Measurements from ENCODE around the gene GPS1. TPM values are rescaled to one million over a fixed set of nuclear protein-coding genes. Genes with fewer than 3 reads are reported as not detected.

The GPS1 gene
- total and polyA plus RNA-seq, 2 experiments from 2014 or later: 101 to 160 TPM

- Histone ChIP-seq H3K4me1 (ENCODE audit: insufficient read depth) (peaks cover 10% of the 10 kb centered on the region), H2AFZ (no peak overlapping the region), H3K36me3 (replicated peaks; ENCODE audit: insufficient read depth, low read depth) (no peaks in the 10 kb centered on the region), H3K9me2 (replicated peaks; ENCODE audit: insufficient read depth) (no peaks in the 10 kb centered on the region), H3K27me3 (no peaks in the 10 kb centered on the region), H3K4me3 (no peak overlapping the region), H3K79me2 (no peaks in the 10 kb centered on the region), H3K27ac (no peak overlapping the region), H4K20me1 (ENCODE audit: insufficient read depth, poor library complexity, severe bottlenecking) (no peaks in the 10 kb centered on the region), H3K9me3 (ENCODE audit: low read depth) (no peaks in the 10 kb centered on the region), H3K4me2 (no peak overlapping the region)
- TF ChIP-seq, protein P1, sequence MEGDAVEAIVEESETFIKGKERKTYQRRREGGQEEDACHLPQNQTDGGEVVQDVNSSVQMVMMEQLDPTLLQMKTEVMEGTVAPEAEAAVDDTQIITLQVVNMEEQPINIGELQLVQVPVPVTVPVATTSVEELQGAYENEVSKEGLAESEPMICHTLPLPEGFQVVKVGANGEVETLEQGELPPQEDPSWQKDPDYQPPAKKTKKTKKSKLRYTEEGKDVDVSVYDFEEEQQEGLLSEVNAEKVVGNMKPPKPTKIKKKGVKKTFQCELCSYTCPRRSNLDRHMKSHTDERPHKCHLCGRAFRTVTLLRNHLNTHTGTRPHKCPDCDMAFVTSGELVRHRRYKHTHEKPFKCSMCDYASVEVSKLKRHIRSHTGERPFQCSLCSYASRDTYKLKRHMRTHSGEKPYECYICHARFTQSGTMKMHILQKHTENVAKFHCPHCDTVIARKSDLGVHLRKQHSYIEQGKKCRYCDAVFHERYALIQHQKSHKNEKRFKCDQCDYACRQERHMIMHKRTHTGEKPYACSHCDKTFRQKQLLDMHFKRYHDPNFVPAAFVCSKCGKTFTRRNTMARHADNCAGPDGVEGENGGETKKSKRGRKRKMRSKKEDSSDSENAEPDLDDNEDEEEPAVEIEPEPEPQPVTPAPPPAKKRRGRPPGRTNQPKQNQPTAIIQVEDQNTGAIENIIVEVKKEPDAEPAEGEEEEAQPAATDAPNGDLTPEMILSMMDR (IDR thresholded peaks at IDR 0.05; ENCODE audit: poor library complexity): no peak
- TF ChIP-seq EZH2phosphoT487 (IDR thresholded peaks at IDR 0.05; ENCODE audit: low read depth, severe bottlenecking, unreplicated experiment) (no peak), EZH2 (IDR thresholded peaks at IDR 0.05; ENCODE audit: borderline replicate concordance) (no peak)
- DNase-seq (ENCODE audit: low spot score): no peak
- WGBS (ENCODE audit: low lambda C conversion rate, missing lambda C conversion rate): 93% methylated on average over 20 of the region's 23 CpGs
These were observed 37.3 kb upstream of the GPS1 start for GRCh38 chr17:82014432-82014831.

- Histone ChIP-seq H3K4me3 (no peak overlapping the region), H3K27ac (no peak overlapping the region), H3K27me3 (no peaks in the 10 kb centered on the region), H3K9me2 (replicated peaks; ENCODE audit: insufficient read depth) (no peaks in the 10 kb centered on the region), H3K4me1 (ENCODE audit: insufficient read depth) (peaks cover 10% of the 10 kb centered on the region), H3K9me3 (ENCODE audit: low read depth) (no peaks in the 10 kb centered on the region), H3K79me2 (no peaks in the 10 kb centered on the region), H3K36me3 (replicated peaks; ENCODE audit: insufficient read depth, low read depth) (no peaks in the 10 kb centered on the region), H4K20me1 (ENCODE audit: insufficient read depth, poor library complexity, severe bottlenecking) (no peaks in the 10 kb centered on the region), H3K4me2 (no peak overlapping the region), H2AFZ (no peak overlapping the region)
- DNase-seq (ENCODE audit: low spot score): no peak
- TF ChIP-seq EZH2 (IDR thresholded peaks at IDR 0.05; ENCODE audit: borderline replicate concordance): no peak
- TF ChIP-seq, protein P1 (IDR thresholded peaks at IDR 0.05; ENCODE audit: poor library complexity): no peak
- no peak for TF ChIP-seq EZH2phosphoT487 (IDR thresholded peaks at IDR 0.05; ENCODE audit: low read depth, severe bottlenecking, unreplicated experiment)
- 93% methylated on average over 13 of the region's 13 CpGs for WGBS (ENCODE audit: low lambda C conversion rate, missing lambda C conversion rate)
These were observed 36.8 kb upstream of the GPS1 start for GRCh38 chr17:82014971-82015310.

DNA sequence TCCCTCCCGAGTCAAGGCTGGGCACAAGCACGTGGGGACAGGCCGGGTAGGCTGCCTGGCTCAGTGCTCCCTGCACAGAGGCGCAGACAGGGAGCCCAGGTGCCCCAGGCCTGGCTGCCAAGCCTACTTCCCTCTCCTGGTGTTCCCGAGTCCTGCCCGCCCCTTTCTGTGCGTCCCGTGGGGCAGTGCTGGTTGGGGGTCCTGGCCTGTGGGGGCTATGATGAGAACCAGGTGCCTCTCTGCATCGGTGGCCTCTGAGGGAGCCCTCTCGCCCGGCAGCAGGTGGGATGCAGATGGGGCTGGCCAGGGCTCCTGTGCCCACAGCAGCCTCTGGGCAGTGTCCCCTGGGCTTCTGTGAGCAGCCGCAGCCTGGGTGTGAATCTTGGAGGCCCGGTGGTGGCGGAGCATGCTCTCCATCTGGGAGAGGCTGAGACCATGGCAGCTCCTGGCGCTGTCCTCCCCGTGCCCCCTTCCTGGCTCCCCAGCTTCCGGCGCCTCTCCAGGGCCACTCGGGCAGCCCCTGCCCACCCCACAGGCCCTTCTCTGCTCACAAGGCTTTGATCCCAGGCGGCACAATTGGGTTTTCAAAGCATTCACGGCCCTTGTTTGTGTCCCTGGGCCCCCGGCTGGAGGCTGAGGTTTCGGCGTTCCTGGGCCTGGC is 36.3 kb upstream of the GPS1 start:
- Histone ChIP-seq H3K79me2 (no peaks in the 10 kb centered on the region), H3K9me2 (replicated peaks; ENCODE audit: insufficient read depth) (no peaks in the 10 kb centered on the region), H3K27ac (no peak overlapping the region), H3K27me3 (no peaks in the 10 kb centered on the region), H3K9me3 (ENCODE audit: low read depth) (no peaks in the 10 kb centered on the region), H3K36me3 (replicated peaks; ENCODE audit: insufficient read depth, low read depth) (no peaks in the 10 kb centered on the region), H4K20me1 (ENCODE audit: insufficient read depth, poor library complexity, severe bottlenecking) (no peaks in the 10 kb centered on the region), H3K4me2 (no peak overlapping the region), H2AFZ (no peak overlapping the region), H3K4me3 (no peak overlapping the region), H3K4me1 (ENCODE audit: insufficient read depth) (peaks cover 10% of the 10 kb centered on the region)
- TF ChIP-seq, protein P1 (IDR thresholded peaks at IDR 0.05; ENCODE audit: poor library complexity): no peak
- no peak for TF ChIP-seq EZH2 (IDR thresholded peaks at IDR 0.05; ENCODE audit: borderline replicate concordance)
- TF ChIP-seq EZH2phosphoT487 (IDR thresholded peaks at IDR 0.05; ENCODE audit: low read depth, severe bottlenecking, unreplicated experiment): no peak
- no peak for DNase-seq (ENCODE audit: low spot score)
- WGBS (ENCODE audit: low lambda C conversion rate, missing lambda C conversion rate): 84% methylated on average over 23 of the region's 24 CpGs
